K562 (cell line): ENCODE measurements around the gene MMP2.

Experiments
- CTCF ChIP-seq, 3 experiments: IDR thresholded peaks in 2 of 3; conservative IDR thresholded peaks in 1 of 3; 2 replicates each; pipeline ENCODE4 v1.5.1; 2011 to 2012; ENCODE audit warnings: low read length in 3 of 3, mild to moderate bottlenecking in 3 of 3, control low read depth in 2 of 3, improper control_type of control experiment in 1 of 3, inconsistent platforms in 1 of 3, low read depth in 1 of 3, mixed read lengths in 1 of 3, moderate library complexity in 1 of 3; ENCODE audit not compliant: insufficient read depth in 2 of 3
- ETV6 ChIP-seq, 3 experiments: fragments of 150-350 bp in 1 of 3; sonication (generic) in 1 of 3; formaldehyde crosslinking in 1 of 3; IDR thresholded peaks; 2 replicates each; pipeline versions ENCODE4 v1.6.1 to v1.8.0; 2014 to 2022; ENCODE audit warnings: borderline replicate concordance in 2 of 3, low read depth in 2 of 3, antibody characterized with exemption in 1 of 3, low read length in 1 of 3, mild to moderate bottlenecking in 1 of 3, missing genetic modification reagents in 1 of 3
- FUS ChIP-seq: fragments of 200-400 bp; formaldehyde crosslinking; optimal IDR thresholded peaks from 2 replicates; pipeline ENCODE3; 2017; ENCODE audit warnings: low read depth, low read length
- HMBOX1 ChIP-seq: sonication (generic); IDR thresholded peaks from 2 replicates; pipeline ENCODE4 v1.6.1; 2016
- JUN ChIP-seq, 2 experiments: sonication (generic) in 1 of 2; formaldehyde crosslinking in 1 of 2; IDR thresholded peaks; 2 replicates each; pipeline versions ENCODE4 v1.6.1 to v1.8.0; 2012 to 2022; ENCODE audit warnings: borderline replicate concordance in 2 of 2, mild to moderate bottlenecking in 2 of 2, improper control_type of control experiment in 1 of 2, low read depth in 1 of 2, low read length in 1 of 2, missing genetic modification reagents in 1 of 2
- NR2C1 ChIP-seq, 2 experiments: fragments of 450-650 bp; IDR thresholded peaks; 2 replicates each; pipeline ENCODE4 v1.6.1; 2017; ENCODE audit warnings: mild to moderate bottlenecking in 2 of 2, antibody characterized with exemption in 1 of 2, inconsistent platforms in 1 of 2, missing compliant biosample characterization in 1 of 2, missing genetic modification characterization in 1 of 2
- POLR2A ChIP-seq: fragments of 450-650 bp; conservative IDR thresholded peaks from 2 replicates; pipeline ENCODE4 v1.6.1; 2016
- REST ChIP-seq, 2 experiments: fragments of 450-650 bp; formaldehyde crosslinking in 1 of 2; IDR thresholded peaks; 2 replicates each; pipeline versions ENCODE4 v1.4.0 to v1.6.1; 2014 to 2020; ENCODE audit warnings: mild to moderate bottlenecking in 2 of 2, borderline replicate concordance in 1 of 2, low read depth in 1 of 2
- SAFB2 ChIP-seq: fragments of 200-400 bp; formaldehyde crosslinking; IDR thresholded peaks from 2 replicates; pipeline ENCODE4 v1.6.1; 2018; ENCODE audit warnings: borderline replicate concordance, low read length, low read depth, moderate library complexity; ENCODE audit not compliant: severe bottlenecking
- TAF1 ChIP-seq: IDR thresholded peaks from 2 replicates; pipeline ENCODE4 v1.6.1; 2011; ENCODE audit warnings: mild to moderate bottlenecking, low read length, moderate library complexity; ENCODE audit not compliant: insufficient read depth, control insufficient read depth, severe bottlenecking; ENCODE audit errors: extremely low read depth
- ZBTB1 ChIP-seq: sonication (generic); formaldehyde crosslinking; IDR thresholded peaks from 2 replicates; pipeline ENCODE4 v1.8.1; 2023; ENCODE audit warnings: missing genetic modification reagents, low read depth, mild to moderate bottlenecking, borderline replicate concordance
- ZNF785 ChIP-seq: fragments of 250-450 bp; sonication (Bioruptor Pico); IDR thresholded peaks from 2 replicates; pipeline ENCODE4 v1.4.0; 2020; ENCODE audit warnings: mild to moderate bottlenecking

- TF ChIP-seq POLR2A (no peak), FUS (no peak), HMBOX1 (no peak), ZNF785 (no peak), SAFB2 (no peak), ETV6 (IDR thresholded peaks at IDR 0.05; ENCODE audit: borderline replicate concordance in 1 of 2, low read depth in 2 of 2, low read length in 1 of 2) (no peak), ETV6 (CRISPR knock-in tag; IDR thresholded peaks at IDR 0.05; ENCODE audit: borderline replicate concordance) (no peak), TAF1 (no peak), CTCF (IDR thresholded peaks at IDR 0.05 in 2 of 3, conservative IDR thresholded peaks at IDR 0.05 in 1 of 3; ENCODE audit: insufficient read depth in 2 of 3, low read depth in 1 of 3, low read length in 3 of 3) (no peak), ZBTB1 (CRISPR knock-in tag) (no peak), JUN (IDR thresholded peaks at IDR 0.05; ENCODE audit: borderline replicate concordance, low read depth, low read length) (no peak), JUN (CRISPR knock-in tag; IDR thresholded peaks at IDR 0.05; ENCODE audit: borderline replicate concordance) (no peak), NR2C1 (IDR thresholded peaks at IDR 0.05) (no peak), NR2C1 (tag; IDR thresholded peaks at IDR 0.05) (no peak), REST (IDR thresholded peaks at IDR 0.05; ENCODE audit: borderline replicate concordance) (no peak), REST (CRISPR knock-in tag; IDR thresholded peaks at IDR 0.05; ENCODE audit: low read depth) (no peak)
Observed at GRCh38 chr16:55439101-55439690, 39.8 kb upstream of the MMP2 start.
